ENCODE measurements around the gene TTI1.

TTI1 gene

DNA sequence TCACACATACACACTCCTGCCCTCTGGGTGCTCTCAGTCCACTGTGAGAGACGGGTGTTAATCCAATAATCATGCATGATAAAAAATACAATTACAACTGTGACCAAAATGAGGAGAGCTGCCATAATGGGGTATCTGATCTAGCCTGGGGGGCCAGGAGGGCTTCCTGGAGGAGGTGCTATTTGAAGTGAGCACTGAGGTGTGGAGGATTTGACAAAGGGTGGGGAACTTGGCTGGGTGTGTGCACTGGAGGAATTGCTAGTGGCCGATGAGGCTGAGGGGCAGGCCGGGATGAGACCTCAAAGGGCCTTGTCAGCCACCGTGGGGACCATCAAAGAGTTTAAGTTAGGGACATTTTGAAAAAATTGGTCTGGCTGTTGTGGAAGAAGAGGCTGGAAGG is 95.6 kb downstream of the TTI1 start:
- ATAC-seq: no peak
- TF ChIP-seq, protein P1, sequence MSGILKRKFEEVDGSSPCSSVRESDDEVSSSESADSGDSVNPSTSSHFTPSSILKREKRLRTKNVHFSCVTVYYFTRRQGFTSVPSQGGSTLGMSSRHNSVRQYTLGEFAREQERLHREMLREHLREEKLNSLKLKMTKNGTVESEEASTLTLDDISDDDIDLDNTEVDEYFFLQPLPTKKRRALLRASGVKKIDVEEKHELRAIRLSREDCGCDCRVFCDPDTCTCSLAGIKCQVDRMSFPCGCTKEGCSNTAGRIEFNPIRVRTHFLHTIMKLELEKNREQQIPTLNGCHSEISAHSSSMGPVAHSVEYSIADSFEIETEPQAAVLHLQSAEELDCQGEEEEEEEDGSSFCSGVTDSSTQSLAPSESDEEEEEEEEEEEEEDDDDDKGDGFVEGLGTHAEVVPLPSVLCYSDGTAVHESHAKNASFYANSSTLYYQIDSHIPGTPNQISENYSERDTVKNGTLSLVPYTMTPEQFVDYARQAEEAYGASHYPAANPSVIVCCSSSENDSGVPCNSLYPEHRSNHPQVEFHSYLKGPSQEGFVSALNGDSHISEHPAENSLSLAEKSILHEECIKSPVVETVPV (CRISPR knock-in tag; IDR thresholded peaks at IDR 0.05): no peak
- TF ChIP-seq TOX (CRISPR knock-in tag; IDR thresholded peaks at IDR 0.05; ENCODE audit: borderline replicate concordance) (no peak), ISL1 (CRISPR knock-in tag; IDR thresholded peaks at IDR 0.05) (no peak), CSDC2 (CRISPR knock-in tag; IDR thresholded peaks at IDR 0.05) (no peak)
- TF ChIP-seq, protein P2, sequence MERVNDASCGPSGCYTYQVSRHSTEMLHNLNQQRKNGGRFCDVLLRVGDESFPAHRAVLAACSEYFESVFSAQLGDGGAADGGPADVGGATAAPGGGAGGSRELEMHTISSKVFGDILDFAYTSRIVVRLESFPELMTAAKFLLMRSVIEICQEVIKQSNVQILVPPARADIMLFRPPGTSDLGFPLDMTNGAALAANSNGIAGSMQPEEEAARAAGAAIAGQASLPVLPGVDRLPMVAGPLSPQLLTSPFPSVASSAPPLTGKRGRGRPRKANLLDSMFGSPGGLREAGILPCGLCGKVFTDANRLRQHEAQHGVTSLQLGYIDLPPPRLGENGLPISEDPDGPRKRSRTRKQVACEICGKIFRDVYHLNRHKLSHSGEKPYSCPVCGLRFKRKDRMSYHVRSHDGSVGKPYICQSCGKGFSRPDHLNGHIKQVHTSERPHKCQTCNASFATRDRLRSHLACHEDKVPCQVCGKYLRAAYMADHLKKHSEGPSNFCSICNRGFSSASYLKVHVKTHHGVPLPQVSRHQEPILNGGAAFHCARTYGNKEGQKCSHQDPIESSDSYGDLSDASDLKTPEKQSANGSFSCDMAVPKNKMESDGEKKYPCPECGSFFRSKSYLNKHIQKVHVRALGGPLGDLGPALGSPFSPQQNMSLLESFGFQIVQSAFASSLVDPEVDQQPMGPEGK (CRISPR knock-in tag; IDR thresholded peaks at IDR 0.05; ENCODE audit: borderline replicate concordance): no peak
- TF ChIP-seq, protein P3, sequence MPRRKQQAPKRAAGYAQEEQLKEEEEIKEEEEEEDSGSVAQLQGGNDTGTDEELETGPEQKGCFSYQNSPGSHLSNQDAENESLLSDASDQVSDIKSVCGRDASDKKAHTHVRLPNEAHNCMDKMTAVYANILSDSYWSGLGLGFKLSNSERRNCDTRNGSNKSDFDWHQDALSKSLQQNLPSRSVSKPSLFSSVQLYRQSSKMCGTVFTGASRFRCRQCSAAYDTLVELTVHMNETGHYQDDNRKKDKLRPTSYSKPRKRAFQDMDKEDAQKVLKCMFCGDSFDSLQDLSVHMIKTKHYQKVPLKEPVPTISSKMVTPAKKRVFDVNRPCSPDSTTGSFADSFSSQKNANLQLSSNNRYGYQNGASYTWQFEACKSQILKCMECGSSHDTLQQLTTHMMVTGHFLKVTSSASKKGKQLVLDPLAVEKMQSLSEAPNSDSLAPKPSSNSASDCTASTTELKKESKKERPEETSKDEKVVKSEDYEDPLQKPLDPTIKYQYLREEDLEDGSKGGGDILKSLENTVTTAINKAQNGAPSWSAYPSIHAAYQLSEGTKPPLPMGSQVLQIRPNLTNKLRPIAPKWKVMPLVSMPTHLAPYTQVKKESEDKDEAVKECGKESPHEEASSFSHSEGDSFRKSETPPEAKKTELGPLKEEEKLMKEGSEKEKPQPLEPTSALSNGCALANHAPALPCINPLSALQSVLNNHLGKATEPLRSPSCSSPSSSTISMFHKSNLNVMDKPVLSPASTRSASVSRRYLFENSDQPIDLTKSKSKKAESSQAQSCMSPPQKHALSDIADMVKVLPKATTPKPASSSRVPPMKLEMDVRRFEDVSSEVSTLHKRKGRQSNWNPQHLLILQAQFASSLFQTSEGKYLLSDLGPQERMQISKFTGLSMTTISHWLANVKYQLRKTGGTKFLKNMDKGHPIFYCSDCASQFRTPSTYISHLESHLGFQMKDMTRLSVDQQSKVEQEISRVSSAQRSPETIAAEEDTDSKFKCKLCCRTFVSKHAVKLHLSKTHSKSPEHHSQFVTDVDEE (CRISPR knock-in tag; IDR thresholded peaks at IDR 0.05): no peak

DNA sequence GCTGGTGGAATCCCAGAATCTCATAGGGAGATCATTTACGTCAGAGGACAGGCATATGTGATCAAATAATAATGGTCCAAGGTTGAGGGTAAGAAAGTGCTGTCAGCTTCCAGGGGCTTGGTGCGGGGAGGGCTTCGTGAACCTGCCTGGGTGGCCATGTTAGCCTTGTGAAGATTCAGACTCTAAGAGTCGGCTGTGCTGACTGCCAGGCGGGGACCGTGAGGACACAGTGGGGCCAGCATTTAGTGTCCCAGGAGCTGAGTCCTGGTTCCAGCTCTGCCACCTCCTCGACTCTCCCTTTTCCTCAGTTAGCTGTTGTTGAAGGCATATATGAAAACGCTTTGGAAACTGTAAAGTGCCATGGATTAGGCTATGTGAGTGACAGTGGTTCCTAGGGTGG is 96.8 kb downstream of the TTI1 start:
- ATAC-seq: no peak
- no peak for TF ChIP-seq ZNF565 (CRISPR knock-in tag; conservative IDR thresholded peaks at IDR 0.05; ENCODE audit: low read depth)
- TF ChIP-seq, protein P1 (CRISPR knock-in tag; IDR thresholded peaks at IDR 0.05): no peak
- no peak for TF ChIP-seq ZFP30 (CRISPR knock-in tag; IDR thresholded peaks at IDR 0.05)
- TF ChIP-seq BACH2 (CRISPR knock-in tag; IDR thresholded peaks at IDR 0.05; ENCODE audit: borderline replicate concordance): no peak
- TF ChIP-seq ESRRG (CRISPR knock-in tag; IDR thresholded peaks at IDR 0.05): no peak

DNA sequence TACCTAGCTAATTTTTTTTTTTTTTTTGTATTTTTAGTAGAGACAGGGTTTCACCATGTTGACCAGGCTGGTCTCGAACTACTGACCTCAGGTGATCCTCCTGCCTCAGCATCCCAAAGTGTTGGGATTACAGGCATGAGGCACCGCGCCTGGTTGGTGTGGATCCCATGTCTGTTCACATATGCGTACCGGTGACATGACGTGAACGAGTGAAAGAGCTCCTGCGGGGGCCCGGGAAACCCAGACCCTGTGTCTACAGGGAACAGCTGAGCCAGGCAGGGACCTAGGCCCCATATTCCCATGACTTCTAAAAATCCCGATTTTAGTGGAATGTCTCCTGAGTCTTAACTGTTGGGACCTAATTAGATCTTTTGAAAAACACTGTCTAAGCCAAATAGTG is 97.2 kb downstream of the TTI1 start:
- ATAC-seq: no peak
- TF ChIP-seq ZC3H10 (CRISPR knock-in tag; IDR thresholded peaks at IDR 0.05): no peak
- TF ChIP-seq ESRRG (CRISPR knock-in tag; IDR thresholded peaks at IDR 0.05): no peak
- TF ChIP-seq, protein P4, sequence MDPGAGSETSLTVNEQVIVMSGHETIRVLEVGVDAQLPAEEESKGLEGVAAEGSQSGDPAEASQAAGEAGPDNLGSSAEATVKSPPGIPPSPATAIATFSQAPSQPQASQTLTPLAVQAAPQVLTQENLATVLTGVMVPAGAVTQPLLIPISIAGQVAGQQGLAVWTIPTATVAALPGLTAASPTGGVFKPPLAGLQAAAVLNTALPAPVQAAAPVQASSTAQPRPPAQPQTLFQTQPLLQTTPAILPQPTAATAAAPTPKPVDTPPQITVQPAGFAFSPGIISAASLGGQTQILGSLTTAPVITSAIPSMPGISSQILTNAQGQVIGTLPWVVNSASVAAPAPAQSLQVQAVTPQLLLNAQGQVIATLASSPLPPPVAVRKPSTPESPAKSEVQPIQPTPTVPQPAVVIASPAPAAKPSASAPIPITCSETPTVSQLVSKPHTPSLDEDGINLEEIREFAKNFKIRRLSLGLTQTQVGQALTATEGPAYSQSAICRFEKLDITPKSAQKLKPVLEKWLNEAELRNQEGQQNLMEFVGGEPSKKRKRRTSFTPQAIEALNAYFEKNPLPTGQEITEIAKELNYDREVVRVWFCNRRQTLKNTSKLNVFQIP (CRISPR knock-in tag; IDR thresholded peaks at IDR 0.05; ENCODE audit: borderline replicate concordance, low read depth): no peak
- TF ChIP-seq ZFP3 (CRISPR knock-in tag; IDR thresholded peaks at IDR 0.05): no peak
- TF ChIP-seq, protein P5, sequence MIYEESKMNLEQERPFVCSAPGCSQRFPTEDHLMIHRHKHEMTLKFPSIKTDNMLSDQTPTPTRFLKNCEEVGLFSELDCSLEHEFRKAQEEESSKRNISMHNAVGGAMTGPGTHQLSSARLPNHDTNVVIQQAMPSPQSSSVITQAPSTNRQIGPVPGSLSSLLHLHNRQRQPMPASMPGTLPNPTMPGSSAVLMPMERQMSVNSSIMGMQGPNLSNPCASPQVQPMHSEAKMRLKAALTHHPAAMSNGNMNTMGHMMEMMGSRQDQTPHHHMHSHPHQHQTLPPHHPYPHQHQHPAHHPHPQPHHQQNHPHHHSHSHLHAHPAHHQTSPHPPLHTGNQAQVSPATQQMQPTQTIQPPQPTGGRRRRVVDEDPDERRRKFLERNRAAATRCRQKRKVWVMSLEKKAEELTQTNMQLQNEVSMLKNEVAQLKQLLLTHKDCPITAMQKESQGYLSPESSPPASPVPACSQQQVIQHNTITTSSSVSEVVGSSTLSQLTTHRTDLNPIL (CRISPR knock-in tag; IDR thresholded peaks at IDR 0.05; ENCODE audit: low read depth): no peak

DNA sequence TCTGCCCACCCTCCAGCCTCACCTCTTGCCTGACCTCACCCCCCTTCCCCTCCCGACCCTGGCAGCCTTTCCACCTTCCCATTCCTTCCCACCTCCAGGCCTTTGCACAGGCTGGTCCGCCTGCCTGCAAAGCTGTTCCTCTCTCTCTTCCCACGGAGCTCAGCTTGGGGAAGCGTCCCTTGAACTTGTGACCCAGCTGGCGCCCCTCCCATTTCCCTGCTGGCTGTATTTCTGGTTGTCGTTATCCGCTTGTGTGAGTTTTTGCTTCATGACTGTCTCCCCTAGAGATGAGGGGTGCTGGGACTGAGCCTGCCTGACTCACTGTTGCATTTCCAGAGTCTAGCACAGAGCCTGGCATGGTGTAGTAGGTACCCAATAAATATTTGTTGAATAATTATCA is 97.8 kb downstream of the TTI1 start:
- ATAC-seq: no peak
- TF ChIP-seq ZNF8 (CRISPR knock-in tag; IDR thresholded peaks at IDR 0.05): no peak
- TF ChIP-seq, protein P3 (CRISPR knock-in tag; IDR thresholded peaks at IDR 0.05): no peak
- TF ChIP-seq, protein P2 (CRISPR knock-in tag; IDR thresholded peaks at IDR 0.05; ENCODE audit: borderline replicate concordance): no peak
- TF ChIP-seq RARB (CRISPR knock-in tag; IDR thresholded peaks at IDR 0.05): no peak
- no peak for TF ChIP-seq ESRRG (CRISPR knock-in tag; IDR thresholded peaks at IDR 0.05)
- TF ChIP-seq ARNTL (CRISPR knock-in tag; IDR thresholded peaks at IDR 0.05; ENCODE audit: borderline replicate concordance, low read depth): no peak
